Stimulated activated CD8-positive, alpha-beta memory T cell treated with anti-CD3 and anti-CD28 coated beads, Interleukin-7, amount 100 ng/mL, for 48 hours (primary cell): ENCODE data around the gene ACD.

ENCODE experiments used
- DNase-seq, 2 donors: peaks; one replicate each; pipeline ENCODE4 v3.0.0-alpha.2; 2020; ENCODE audit warnings: low read depth in 1 of 2; ENCODE audit errors: extremely low read depth in 1 of 2

The ACD gene

GRCh38 chr16:67662653-67663010 is 2.6 kb upstream of the ACD start:
- DNase-seq, result no peak

DNA sequence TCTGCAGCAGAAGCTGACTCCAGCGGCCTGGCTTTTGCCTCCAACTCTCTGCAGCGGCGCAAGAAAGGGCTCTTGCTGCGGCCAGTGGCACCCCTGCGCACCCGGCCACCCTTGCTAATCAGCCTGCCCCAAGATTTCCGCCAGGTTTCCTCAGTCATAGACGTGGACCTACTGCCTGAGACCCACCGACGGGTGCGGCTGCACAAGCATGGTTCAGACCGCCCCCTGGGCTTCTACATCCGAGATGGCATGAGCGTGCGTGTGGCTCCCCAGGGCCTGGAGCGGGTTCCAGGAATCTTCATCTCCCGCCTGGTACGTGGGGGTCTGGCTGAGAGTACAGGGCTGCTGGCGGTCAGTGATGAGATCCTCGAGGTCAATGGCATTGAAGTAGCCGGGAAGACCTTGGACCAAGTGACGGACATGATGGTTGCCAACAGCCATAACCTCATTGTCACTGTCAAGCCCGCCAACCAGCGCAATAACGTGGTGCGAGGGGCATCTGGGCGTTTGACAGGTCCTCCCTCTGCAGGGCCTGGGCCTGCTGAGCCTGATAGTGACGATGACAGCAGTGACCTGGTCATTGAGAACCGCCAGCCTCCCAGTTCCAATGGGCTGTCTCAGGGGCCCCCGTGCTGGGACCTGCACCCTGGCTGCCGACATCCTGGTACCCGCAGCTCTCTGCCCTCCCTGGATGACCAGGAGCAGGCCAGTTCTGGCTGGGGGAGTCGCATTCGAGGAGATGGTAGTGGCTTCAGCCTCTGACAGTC is 2.0 kb upstream of the ACD start:
- no peak for DNase-seq

- DNase-seq, result no peak
Observed at GRCh38 chr16:67661101-67661761, 1.2 kb upstream of the ACD start.

- DNase-seq, result peak; percentile 88 to 97
Observed at GRCh38 chr16:67660564-67661028, 536 bp upstream of the ACD start, which contains the start of gene PARD6A. TSS of gene PARD6A (plus strand) at chr16:67660960. CDS start at chr16:67661039, 79 bp downstream.

GRCh38 chr16:67658849-67659674 is 998 bp downstream of the ACD start:
- no peak for DNase-seq

DNA sequence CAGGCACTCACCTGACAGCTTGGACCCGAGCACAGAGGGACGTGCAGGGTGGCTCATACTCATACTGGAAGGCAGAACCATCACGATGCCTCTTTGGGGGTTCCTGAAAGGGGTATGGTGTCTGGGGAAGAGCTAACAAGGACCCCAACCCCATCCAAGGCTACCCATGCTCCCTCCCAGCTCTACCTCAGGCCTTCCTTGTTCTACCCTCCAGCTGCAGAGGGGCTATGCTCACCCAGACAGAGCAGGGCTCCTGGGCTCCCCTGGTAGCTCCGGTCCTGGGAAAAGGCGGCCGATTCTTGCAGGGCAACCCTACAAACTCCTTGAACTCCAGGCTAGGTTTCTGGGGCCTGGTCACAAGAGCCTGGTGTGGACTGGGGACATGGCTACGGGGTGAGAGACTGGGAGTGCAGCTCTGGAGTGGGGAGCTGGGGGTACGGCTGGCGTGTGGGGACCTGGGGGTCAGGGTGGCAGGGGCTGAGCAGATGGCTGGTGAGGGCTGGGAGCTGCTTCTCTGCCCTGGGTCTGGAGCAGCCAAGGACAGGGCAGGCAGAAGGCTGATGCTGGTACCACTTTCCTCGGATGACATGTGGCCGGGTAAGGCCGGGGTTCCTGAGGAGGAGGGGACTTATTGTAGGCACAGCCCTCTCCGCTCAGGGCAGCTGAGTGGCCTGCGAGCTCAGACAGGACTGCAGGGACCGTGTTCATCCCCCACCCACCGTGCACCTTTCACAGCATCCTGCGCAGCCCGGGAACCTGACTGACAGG is 2.1 kb downstream of the ACD start:
- no peak for DNase-seq

DNA sequence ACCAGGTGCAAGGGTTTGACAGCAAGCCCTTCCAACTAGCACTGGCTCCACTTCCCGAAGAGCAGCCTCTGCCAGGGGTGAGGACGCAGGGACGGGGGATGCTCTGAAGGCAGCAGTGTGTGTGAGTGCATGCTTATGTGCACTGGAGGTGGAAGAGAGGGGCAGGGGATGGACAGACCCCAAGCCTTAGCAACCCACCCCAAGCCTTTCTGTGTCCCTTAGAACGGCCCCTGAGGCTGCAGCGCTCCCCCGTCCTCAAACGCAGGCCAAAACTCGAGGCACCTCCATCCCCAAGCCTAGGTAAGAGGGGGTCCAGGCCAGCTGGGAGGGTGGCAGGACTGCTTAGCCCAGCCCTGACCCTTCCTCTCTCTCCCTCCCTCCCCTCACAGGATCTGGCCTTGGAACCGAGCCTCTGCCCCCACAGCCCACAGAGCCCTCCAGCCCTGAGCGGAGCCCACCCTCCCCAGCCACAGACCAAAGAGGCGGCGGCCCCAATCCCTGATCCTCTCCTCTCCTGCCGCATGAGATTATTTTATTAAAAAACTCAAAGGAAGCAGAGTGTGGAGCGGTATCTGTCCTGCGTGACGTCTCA is 2.9 kb downstream of the ACD start:
- no peak for DNase-seq

DNA sequence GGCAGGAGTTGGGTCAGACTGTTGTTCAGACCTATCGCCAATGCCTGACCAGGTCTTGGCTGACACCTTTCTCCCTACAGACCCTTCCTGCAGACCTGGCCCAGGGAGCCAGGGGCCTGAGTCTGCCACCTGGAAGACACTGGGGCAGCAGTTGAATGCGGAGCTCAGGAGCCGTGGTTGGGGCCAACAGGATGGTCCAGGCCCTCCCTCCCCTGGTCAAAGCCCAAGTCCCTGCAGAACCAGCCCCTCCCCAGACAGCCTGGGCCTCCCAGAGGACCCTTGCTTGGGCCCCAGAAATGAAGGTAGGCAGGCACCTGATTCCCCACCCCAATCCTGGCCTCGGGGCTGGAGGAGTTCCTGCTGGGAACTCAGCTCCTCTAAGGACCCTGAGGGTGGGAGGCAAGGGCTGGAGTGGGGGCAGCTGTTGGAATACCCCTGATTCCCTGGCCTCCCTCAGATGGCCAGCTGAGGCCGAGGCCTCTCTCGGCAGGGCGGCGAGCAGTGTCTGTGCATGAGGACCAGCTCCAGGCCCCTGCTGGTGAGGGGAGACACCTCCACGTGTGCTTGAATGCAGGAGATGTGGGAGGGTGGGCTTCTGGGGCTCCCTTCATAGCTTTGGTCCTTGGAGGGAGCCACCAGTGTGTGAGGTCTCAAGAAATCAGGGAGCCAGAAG is 3.6 kb downstream of the ACD start:
- no peak for DNase-seq

GRCh38 chr16:67655363-67655762 is 4.7 kb downstream of the ACD start:
- DNase-seq, result no peak

DNA sequence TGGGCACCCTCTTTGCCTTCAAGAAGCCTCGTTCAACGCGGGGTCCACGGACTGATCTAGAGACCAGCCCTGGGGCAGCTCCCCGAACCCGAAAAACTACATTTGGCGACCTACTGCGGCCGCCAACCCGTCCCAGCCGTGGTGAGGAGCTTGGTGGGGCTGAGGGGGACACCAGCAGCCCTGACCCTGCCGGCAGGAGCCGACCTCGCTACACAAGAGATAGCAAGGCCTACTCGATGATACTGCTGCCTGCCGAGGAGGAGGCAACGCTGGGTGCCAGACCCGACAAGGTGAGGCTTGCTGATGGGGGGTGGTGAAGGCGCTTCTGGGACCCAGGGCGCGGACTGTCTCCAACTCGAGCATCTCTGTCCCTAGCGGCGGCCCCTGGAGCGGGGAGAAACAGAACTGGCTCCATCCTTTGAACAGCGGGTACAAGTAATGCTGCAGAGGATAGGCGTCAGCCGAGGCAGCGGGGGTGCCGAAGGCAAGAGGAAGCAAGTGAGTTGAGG is 5.6 kb downstream of the ACD start:
- DNase-seq, result no peak

DNA sequence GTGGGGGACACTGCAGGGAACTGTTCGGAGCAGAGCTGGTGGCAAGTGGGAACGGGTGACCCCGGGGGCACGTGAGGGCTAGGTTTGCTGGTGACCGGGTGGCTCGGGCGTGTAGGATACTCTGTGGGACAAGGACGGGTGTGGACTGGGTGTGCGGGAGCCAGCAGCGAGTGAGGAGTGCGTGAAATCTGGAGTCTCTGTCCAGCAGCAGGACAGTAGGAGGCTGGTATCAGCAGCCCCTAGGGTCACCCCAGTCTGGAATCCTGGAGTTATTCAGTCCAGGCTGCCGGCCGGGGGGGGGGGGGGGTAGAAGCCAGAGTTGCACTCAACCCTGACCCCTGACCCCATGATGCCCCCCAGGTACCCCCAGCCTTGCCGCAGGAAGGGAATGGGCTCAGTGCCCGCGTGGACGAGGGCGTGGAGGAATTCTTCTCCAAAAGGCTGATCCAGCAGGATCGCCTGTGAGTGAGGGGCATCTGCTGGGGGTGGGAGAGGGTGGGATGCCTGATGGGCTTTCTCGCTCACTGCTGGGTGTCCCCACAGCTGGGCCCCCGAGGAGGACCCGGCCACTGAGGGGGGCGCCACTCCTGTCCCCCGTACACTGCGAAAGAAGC is 6.2 kb downstream of the ACD start:
- no peak for DNase-seq

- no peak for DNase-seq
Observed at GRCh38 chr16:67653128-67653788, 6.8 kb downstream of the ACD start.

DNA sequence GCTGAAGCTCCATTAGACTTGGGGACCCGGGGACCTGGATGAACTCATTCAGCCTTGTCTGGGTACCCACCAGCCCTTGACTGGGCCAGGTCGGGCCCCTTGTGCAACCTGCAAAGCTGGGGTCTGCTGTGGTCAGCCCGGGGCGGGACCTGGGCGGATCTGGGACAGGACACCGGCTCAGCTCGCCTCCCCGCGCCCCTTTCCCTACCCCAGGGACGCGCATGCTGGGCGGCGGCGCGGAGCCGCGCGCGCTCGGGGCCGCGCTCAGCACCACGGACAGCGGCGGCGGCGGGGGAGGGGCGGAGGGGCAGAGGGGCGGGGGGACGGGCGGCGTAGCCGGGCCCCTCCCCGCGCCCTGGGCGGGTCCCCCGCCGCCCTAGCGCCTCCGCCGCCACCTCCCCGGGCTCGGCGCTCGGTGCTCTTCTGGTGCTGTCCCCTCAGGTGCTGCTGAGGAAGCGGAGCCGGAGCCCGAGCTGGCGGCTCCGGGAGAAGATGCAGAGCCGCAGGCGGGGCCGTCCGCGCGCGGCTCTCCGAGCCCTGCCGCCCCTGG is 7.4 kb downstream of the ACD start:
- DNase-seq, result no peak

DNA sequence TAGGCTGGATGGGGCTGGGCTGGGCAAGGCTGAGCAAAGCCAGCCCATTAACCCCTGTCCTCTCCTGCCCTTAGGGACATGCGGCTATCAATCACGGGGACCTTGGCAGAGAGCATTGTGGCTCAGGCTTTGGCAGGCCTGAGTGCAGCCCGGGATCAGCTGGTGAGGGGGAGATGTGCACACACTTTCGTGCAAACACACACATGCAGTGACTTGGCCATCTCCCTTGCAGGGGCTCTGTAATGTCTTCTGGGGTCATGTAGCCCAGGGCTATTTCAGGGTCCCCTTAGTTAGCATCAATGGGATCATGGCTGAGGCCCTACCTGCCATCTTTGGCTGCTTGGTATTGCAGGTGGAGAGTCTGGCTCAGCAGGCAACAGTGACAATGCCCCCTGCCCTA is 8.2 kb downstream of the ACD start:
- no peak for DNase-seq

GRCh38 chr16:67651039-67651438 is 9.0 kb downstream of the ACD start:
- DNase-seq, result no peak

GRCh38 chr16:67650023-67650422 is 10.0 kb downstream of the ACD start:
- DNase-seq, result no peak

- DNase-seq, result no peak
Observed at GRCh38 chr16:67649494-67649931, 10.5 kb downstream of the ACD start.

- DNase-seq, result no peak
Observed at GRCh38 chr16:67648764-67649407, 11.2 kb downstream of the ACD start.
